Vagina (tissue), 2 donors: ENCODE data around the gene RPTOR.

Experiments
- CTCF ChIP-seq, 3 experiments: fragments of 450-650 bp in 2 of 3; fragments of 200-600 bp in 1 of 3; sonication (generic) in 1 of 3; IDR thresholded peaks; one replicate each; pipeline ENCODE4 v1.5.1; 2017 to 2019; ENCODE audit warnings: antibody characterized with exemption in 3 of 3, mild to moderate bottlenecking in 2 of 3, moderate library complexity in 2 of 3
- POLR2A ChIP-seq, 2 donors: fragments of 450-650 bp; IDR thresholded peaks; one replicate each; pipeline ENCODE4 v1.6.1; 2017; ENCODE audit warnings: antibody characterized with exemption in 2 of 2, mild to moderate bottlenecking in 2 of 2, moderate library complexity in 2 of 2
- POLR2AphosphoS5 ChIP-seq, 2 donors: sonication (generic); formaldehyde crosslinking; IDR thresholded peaks; one replicate each; pipeline ENCODE4 v1.9.0; 2017; ENCODE audit warnings: antibody characterized with exemption in 2 of 2, mild to moderate bottlenecking in 2 of 2, low read depth in 1 of 2; ENCODE audit not compliant: insufficient read depth in 1 of 2

- no peak for TF ChIP-seq POLR2A (IDR thresholded peaks at IDR 0.05)
- TF ChIP-seq CTCF (IDR thresholded peaks at IDR 0.05), result no peak
- no peak for TF ChIP-seq POLR2AphosphoS5 (IDR thresholded peaks at IDR 0.05; ENCODE audit: insufficient read depth in 1 of 2, low read depth in 1 of 2)
These were observed 115.0 kb downstream of the RPTOR start for GRCh38 chr17:80659651-80660050.
